HepG2 (cell line): ENCODE data around the gene ACAP1. TPM values are rescaled to one million over a fixed set of nuclear protein-coding genes. Genes with fewer than 3 reads are reported as not detected.
A peak's percentile ranks its signal among the peaks of the same experiment; 100 is the strongest.

Experiments used
- ATAC-seq: fragments of 200-7000 bp; cut with Tn5 transposase; 3 replicates; pipeline ENCODE4 v1.9.1; 2020; ENCODE audit warnings: mild to moderate bottlenecking, moderate library complexity
- BruUV-seq: library from RNA; stranded (reverse); fragments of 400-500 nt; replicated peaks from 2 replicates; lab custom pipeline; 2021; lab: Mats Ljungman, UMichigan
- CTCF ChIA-PET: fragments of 300-600 bp; formaldehyde crosslinking; extraction: SDS; loops from one replicate; lab custom pipeline; 2021; ENCODE audit warnings: low total read pairs, inconsistent platforms, low intra/inter-chr PET ratio; lab: Yijun Ruan, JAX
- POLR2A ChIA-PET: fragments of 350-600 bp; sonication (Branson Sonifier 250); formaldehyde crosslinking; loops from one replicate; lab custom pipeline; 2020; ENCODE audit warnings: antibody characterized with exemption, inconsistent platforms; lab: Yijun Ruan, JAX
- DNase-seq: peaks from one replicate; pipeline ENCODE4 v3.0.0-alpha.2; 2015; ENCODE audit warnings: low spot score
- FAIRE-seq: peaks from 3 replicates; lab custom pipeline; 2011; peaks lifted over from hg19 to GRCh38; lab: Jason Lieb, UNC
- H2AFZ ChIP-seq: one replicate; pipeline ENCODE4 v1.6.1; 2011; ENCODE audit warnings: low read length, inconsistent platforms
- H3K27ac ChIP-seq: fragments of 300-600 bp; 3 replicates; pipeline ENCODE4 v1.8.0; 2011; ENCODE audit warnings: mixed run types, mild to moderate bottlenecking, mixed read lengths, low read length, inconsistent platforms; ENCODE audit not compliant: insufficient read depth; ENCODE audit errors: extremely low read length
- H3K27me3 ChIP-seq, 2 experiments: fragments of 200-600 bp in 1 of 2; 2 replicates in 1 of 2; 3 replicates in 1 of 2; pipeline versions ENCODE4 v1.6.0 to v1.8.0; 2011; ENCODE audit warnings: low read length in 2 of 2, mild to moderate bottlenecking in 2 of 2, moderate library complexity in 2 of 2, inconsistent platforms in 1 of 2; ENCODE audit not compliant: insufficient read depth in 2 of 2, control insufficient read depth in 1 of 2
- H3K36me3 ChIP-seq, 2 experiments: fragments of 200-600 bp in 1 of 2; replicated peaks in 1 of 2; 2 replicates in 1 of 2; 3 replicates in 1 of 2; pipeline versions ENCODE4 v1.5.1 to v1.8.0; 2011; ENCODE audit warnings: low read length in 2 of 2, inconsistent platforms in 1 of 2; ENCODE audit not compliant: insufficient read depth in 2 of 2, control insufficient read depth in 1 of 2
- H3K4me1 ChIP-seq: 2 replicates; pipeline ENCODE4 v1.5.1; 2012; ENCODE audit warnings: low read length, inconsistent platforms; ENCODE audit not compliant: insufficient read depth
- H3K4me2 ChIP-seq: 2 replicates; pipeline ENCODE4 v1.6.0; 2011; ENCODE audit warnings: low read depth, low read length, inconsistent platforms
- H3K4me3 ChIP-seq, 3 experiments: fragments of 200-600 bp in 1 of 3; sonication (generic), shearing (Covaris generic) in 1 of 3; replicated peaks in 1 of 3; 2 replicates each; pipeline ENCODE4 v1.5.1; 2011 to 2016; ENCODE audit warnings: low read length in 3 of 3, inconsistent platforms in 2 of 3, low read depth in 2 of 3, mild to moderate bottlenecking in 2 of 3, control low read depth in 1 of 3, mixed read lengths in 1 of 3; ENCODE audit not compliant: insufficient read depth in 1 of 3
- H3K79me2 ChIP-seq: one replicate; pipeline ENCODE4 v1.6.1; 2011; ENCODE audit warnings: low read length, inconsistent platforms; ENCODE audit not compliant: insufficient read depth
- H3K9ac ChIP-seq: 2 replicates; pipeline ENCODE4 v1.6.0; 2011; ENCODE audit warnings: mild to moderate bottlenecking, low read depth, low read length, inconsistent platforms; ENCODE audit not compliant: insufficient read depth
- H3K9me3 ChIP-seq: 2 replicates; pipeline ENCODE4 v1.5.1; 2012; ENCODE audit warnings: mild to moderate bottlenecking, low read length
- H4K20me1 ChIP-seq: 2 replicates; pipeline ENCODE4 v1.6.0; 2011; ENCODE audit warnings: inconsistent platforms, mild to moderate bottlenecking, low read length, moderate library complexity; ENCODE audit not compliant: insufficient read depth
- CAMTA2 ChIP-seq: sonication (generic); formaldehyde crosslinking; IDR thresholded peaks from 2 replicates; pipeline ENCODE4 v1.4.0; 2020; ENCODE audit warnings: mild to moderate bottlenecking, missing genetic modification reagents, borderline replicate concordance
- EZH2 ChIP-seq: conservative IDR thresholded peaks from 2 replicates; pipeline ENCODE4 v1.6.1; 2012; ENCODE audit warnings: mild to moderate bottlenecking, low read depth, low read length, moderate library complexity
- GABPA ChIP-seq, 2 experiments: IDR thresholded peaks; 2 replicates each; pipeline ENCODE4 v1.6.1; 2011 to 2016; ENCODE audit warnings: low read depth in 2 of 2, low read length in 1 of 2, missing biosample characterization in 1 of 2, missing genetic modification characterization in 1 of 2
- GMEB2 ChIP-seq: IDR thresholded peaks from 2 replicates; pipeline ENCODE4 v1.6.1; 2016; ENCODE audit warnings: missing biosample characterization, missing genetic modification reagents, low read depth
- JUNB ChIP-seq: sonication (generic); formaldehyde crosslinking; IDR thresholded peaks from 2 replicates; pipeline ENCODE4 v1.8.0; 2022; ENCODE audit warnings: missing genetic modification reagents, mild to moderate bottlenecking, borderline replicate concordance
- STAG1 ChIP-seq: sonication (generic); formaldehyde crosslinking; IDR thresholded peaks from 2 replicates; pipeline ENCODE4 v1.4.0; 2020; ENCODE audit warnings: missing genetic modification reagents
- TBP ChIP-seq: sonication (generic); formaldehyde crosslinking; IDR thresholded peaks from 2 replicates; pipeline ENCODE4 v1.5.0; 2020; ENCODE audit warnings: missing genetic modification reagents
- TCF12 ChIP-seq, 2 experiments: fragments of 450-650 bp in 1 of 2; sonication (generic) in 1 of 2; formaldehyde crosslinking in 1 of 2; IDR thresholded peaks; 2 replicates each; pipeline versions ENCODE4 v1.6.1 to v1.8.0; 2017 to 2022; ENCODE audit warnings: antibody characterized with exemption in 1 of 2, mild to moderate bottlenecking in 1 of 2, missing genetic modification reagents in 1 of 2, moderate library complexity in 1 of 2
- ZBTB8A ChIP-seq: sonication (generic); formaldehyde crosslinking; IDR thresholded peaks from 2 replicates; pipeline ENCODE4 v1.4.0; 2020; ENCODE audit warnings: mild to moderate bottlenecking, low read depth, missing genetic modification reagents, borderline replicate concordance
- ZNF142 ChIP-seq: sonication (generic); formaldehyde crosslinking; IDR thresholded peaks from 2 replicates; pipeline ENCODE4 v1.4.0; 2020; ENCODE audit warnings: missing genetic modification reagents
- ZNF343 ChIP-seq: sonication (generic); formaldehyde crosslinking; IDR thresholded peaks from 2 replicates; pipeline ENCODE4 v1.4.0; 2020; ENCODE audit warnings: mild to moderate bottlenecking, missing genetic modification reagents
- ZNF768 ChIP-seq: sonication (generic); formaldehyde crosslinking; IDR thresholded peaks from 2 replicates; pipeline ENCODE4 v1.4.0; 2020; ENCODE audit warnings: missing genetic modification reagents
- ZNF773 ChIP-seq: sonication (generic); formaldehyde crosslinking; IDR thresholded peaks from 2 replicates; pipeline ENCODE4 v1.4.0; 2020; ENCODE audit warnings: missing genetic modification reagents, borderline replicate concordance
- ZSCAN22 ChIP-seq: sonication (generic); formaldehyde crosslinking; IDR thresholded peaks from 2 replicates; pipeline ENCODE4 v1.4.0; 2020; ENCODE audit warnings: mild to moderate bottlenecking, missing genetic modification reagents
- WGBS: methylation state at CpG from one replicate; pipeline ENCODE4 v1.1.6; 2017; ENCODE audit warnings: low lambda C conversion rate; 5-methylcytosine and 5-hydroxymethylcytosine counted together
- in situ Hi-C: cut with HindIII; loops from 2 replicates; pipeline ENCODE4 v1.10.0; 2017; ENCODE audit warnings: low pct_unique_long_range_greater_than_20kb; ENCODE audit not compliant: extremely low pct_ligation_motif_present
- intact Hi-C: fragments of 100-400 bp; cut with micrococcal nuclease; formaldehyde crosslinking; loops from one replicate; pipeline ENCODE4 v1.10.0; 2022; ENCODE audit not compliant: unreplicated experiment
- polyA plus RNA-seq, 8 experiments: library from polyadenylated mRNA; depleted of rRNA in 3 of 8; stranded (reverse) in 7 of 8; unstranded in 1 of 8; fragments of >200 nt; fragmentation: Illumina TruSeq in 4 of 8; extraction: Trizol in 4 of 8; gene quantifications; 2 replicates each; pipeline versions ENCODE4 v1.2.1 to v1.2.3, GENCODE V29; 2011 to 2016; ENCODE audit warnings: low read depth in 4 of 8, missing spikeins in 1 of 8, mixed read lengths in 1 of 8; ENCODE audit not compliant: insufficient read depth in 1 of 8
- total RNA-seq, 5 experiments: library from RNA; depleted of rRNA; stranded (reverse); fragments of >200 nt; fragmentation: Illumina TruSeq; extraction: Trizol; gene quantifications; 2 replicates each; pipeline ENCODE4 v1.2.3, GENCODE V29; 2016; ENCODE audit warnings: low read depth in 1 of 5

ACAP1 gene
- total and polyA plus RNA-seq, 2 of the 13 experiments (the other 11 are each of a cell fraction or from before 2014, with no cell fraction given): 1.3 to 2.5 TPM

- 0 out of 2 replicates have a peak, but pooled peaks have one; percentile 8 for TF ChIP-seq ZNF142
- TF ChIP-seq STAG1 (CRISPR knock-in tag): 0 out of 2 replicates have a peak, but pooled peaks have one; percentile 4
- no peak for TF ChIP-seq TBP (CRISPR knock-in tag)
Observed at GRCh38 chr17:7380321-7380720, 44.0 kb downstream of the ACAP1 start (continued).

- Histone ChIP-seq H3K36me3 (no peaks in the 10 kb centered on the region), H3K4me1 (peaks cover 21% of the 10 kb centered on the region), H3K27me3 (peaks cover 0 to 7% of the 10 kb centered on the region in 2 experiments; a peak in 1 of 5 replicates), H3K4me2 (peak within 1 kb of the TSS; percentile 88), H3K27ac (no peak within 1 kb of the TSS), H4K20me1 (no peaks in the 10 kb centered on the region), H3K9me3 (peaks cover 4% of the 10 kb centered on the region; the same call in 1 of the 2 replicates), H2AFZ (peak within 1 kb of the TSS; percentile 64), H3K4me3 (peak within 1 kb of the TSS; percentile 62 to 83 (median 77)), H3K79me2 (no peaks in the 10 kb centered on the region), H3K9ac (peak within 1 kb of the TSS; percentile 70)
- intact Hi-C loops: no loop called here
- FAIRE-seq (no peak), DNase-seq (peak; percentile 24), ATAC-seq (peak; percentile 77)
- WGBS: 2% methylated on average over 47 of the region's 52 CpGs
- POLR2A ChIA-PET: interaction anchor here (0.6 to 2.1 kb wide), 7 partner anchors 9 to 100 kb away, joined by 3 to 24 read pairs (median 3); partner anchors contain the start of genes PLSCR3, SLC2A4, TMEM102 and TMEM256
- TSS peak; percentile 79 for BruUV-seq
- CTCF ChIA-PET: no interaction called here
- in situ Hi-C loops: no loop called here
- TF ChIP-seq ZNF768 (CRISPR knock-in tag): no peak
- TF ChIP-seq GMEB2: no peak
- no peak for TF ChIP-seq CAMTA2 (CRISPR knock-in tag)
- no peak for TF ChIP-seq GABPA (IDR thresholded peaks at IDR 0.05; ENCODE audit: low read depth, low read length)
- no peak for TF ChIP-seq GABPA (CRISPR knock-in tag; IDR thresholded peaks at IDR 0.05; ENCODE audit: low read depth)
- TF ChIP-seq ZBTB8A: no peak
- no peak for TF ChIP-seq ZSCAN22 (CRISPR knock-in tag)
- TF ChIP-seq ZNF773: no peak
- TF ChIP-seq JUNB: no peak
- TF ChIP-seq TCF12 (IDR thresholded peaks at IDR 0.05): no peak
- TF ChIP-seq TCF12 (CRISPR knock-in tag; IDR thresholded peaks at IDR 0.05): no peak
- TF ChIP-seq EZH2: no peak
- peak; percentile 55; the same call in 1 of the 2 replicates for TF ChIP-seq ZNF343 (CRISPR knock-in tag)
Observed at GRCh38 chr17:7380855-7381683, 44.7 kb downstream of the ACAP1 start, which contains the start of gene TNK1. Gene TNK1 (plus strand): TSS chr17:7381089. CDS start chr17:7382927, 1,838 bp downstream.
